CD4-positive, alpha-beta T cell treated with Interferon gamma for 1 hour (primary cell): Measurements from ENCODE around the gene NFASC.

Experiments
- DNase-seq: peaks from one replicate; pipeline ENCODE4 v3.0.0-alpha.2; 2020

The NFASC gene

DNA sequence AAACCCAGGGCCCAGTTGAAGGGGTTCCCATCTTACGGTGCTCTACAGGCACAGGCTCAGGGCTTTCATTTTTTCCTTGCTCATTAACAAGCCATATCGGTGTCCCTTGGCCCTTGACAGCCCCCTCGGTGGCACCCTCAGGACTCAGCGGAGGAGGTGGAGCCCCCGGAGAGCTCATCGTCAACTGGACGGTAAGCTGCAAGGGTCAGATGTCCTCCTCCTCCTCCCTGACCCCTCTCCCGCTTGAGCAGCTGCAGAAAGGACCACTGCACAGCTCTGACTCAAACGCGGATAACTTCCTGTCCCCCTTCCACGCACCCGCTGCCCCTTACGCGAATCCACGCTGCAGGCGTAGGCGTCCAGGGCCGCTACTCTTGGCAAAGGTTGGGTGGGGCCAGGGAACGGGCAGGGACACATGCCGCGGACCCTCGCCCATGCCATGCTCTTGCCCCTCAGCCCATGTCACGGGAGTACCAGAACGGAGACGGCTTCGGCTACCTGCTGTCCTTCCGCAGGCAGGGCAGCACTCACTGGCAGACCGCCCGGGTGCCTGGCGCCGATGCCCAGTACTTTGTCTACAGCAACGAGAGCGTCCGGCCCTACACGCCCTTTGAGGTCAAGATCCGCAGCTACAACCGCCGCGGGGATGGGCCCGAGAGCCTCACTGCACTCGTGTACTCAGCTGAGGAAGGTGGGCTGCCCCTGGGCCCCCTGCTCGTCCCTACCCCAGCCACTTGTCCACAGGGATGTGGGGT lies 198.9 kb downstream of the NFASC start:
- DNase-seq = no peak

DNA sequence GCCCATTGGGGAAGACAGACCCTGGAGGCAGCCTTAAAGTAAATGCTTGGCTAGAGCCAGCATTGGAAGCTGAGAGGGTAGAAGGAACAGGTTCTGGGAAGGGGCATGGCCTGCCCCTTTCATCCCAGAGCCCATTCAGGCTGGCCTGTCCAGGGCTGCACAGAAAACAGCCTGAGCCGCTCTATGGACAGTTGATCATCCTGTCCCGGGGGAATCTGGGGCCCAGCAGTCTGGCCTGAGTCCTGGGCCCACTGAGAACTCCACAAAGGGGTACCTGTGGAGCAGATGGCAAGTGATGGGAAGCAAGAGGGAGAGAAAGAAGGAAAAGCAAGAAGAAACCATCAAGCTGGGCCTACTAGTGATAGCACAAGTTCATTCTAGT lies 200.4 kb downstream of the NFASC start:
- DNase-seq = no peak

DNA sequence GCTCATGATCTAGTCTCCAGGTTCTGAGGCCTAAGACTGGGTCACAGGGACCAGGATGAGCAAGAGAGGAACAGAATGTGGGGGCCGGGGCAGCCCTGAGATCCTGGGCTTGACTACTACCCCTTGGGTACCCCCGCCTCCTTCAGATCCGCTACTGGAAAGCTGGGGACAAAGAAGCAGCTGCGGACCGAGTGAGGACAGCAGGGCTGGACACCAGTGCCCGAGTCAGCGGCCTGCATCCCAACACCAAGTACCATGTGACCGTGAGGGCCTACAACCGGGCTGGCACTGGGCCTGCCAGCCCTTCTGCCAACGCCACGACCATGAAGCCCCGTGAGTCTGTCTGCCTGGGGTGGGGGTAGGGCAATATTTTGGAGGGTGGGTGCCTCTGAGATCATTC lies 201.1 kb downstream of the NFASC start:
- no peak for DNase-seq

DNA sequence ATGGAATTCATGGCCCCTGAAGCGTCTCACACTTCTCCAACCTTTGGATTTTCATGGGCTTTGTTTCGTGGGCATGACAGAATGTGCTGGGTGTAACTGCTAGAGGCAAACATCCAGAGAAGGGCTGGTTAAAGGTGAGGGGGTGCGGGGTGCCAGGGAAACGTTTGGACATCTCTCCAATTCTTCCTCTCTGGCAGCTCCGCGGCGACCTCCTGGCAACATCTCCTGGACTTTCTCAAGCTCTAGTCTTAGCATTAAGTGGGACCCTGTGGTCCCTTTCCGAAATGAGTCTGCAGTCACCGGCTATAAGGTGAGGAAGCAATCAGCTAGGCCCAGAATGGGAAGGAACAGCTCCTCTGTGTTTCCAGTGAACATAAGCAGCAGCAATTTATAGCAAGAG lies 201.6 kb downstream of the NFASC start:
- no peak for DNase-seq
